ENCODE measurements around the gene REPIN1.

The REPIN1 gene

GRCh38 chr7:150377196-150377595 is 8.6 kb downstream of the REPIN1 start:
- no peak for DNase-seq
- Histone ChIP-seq H3K9me3 (no peaks in the 10 kb centered on the region), H3K27ac (no peak overlapping the region), H3K4me3 (no peak overlapping the region), H3K27me3 (no peaks in the 10 kb centered on the region), H3K4me1 (peaks cover 0 to 43% (median 14%) of the 10 kb centered on the region in 4 donors), H3K36me3 (peaks cover 19 to 26% (median 24%) of the 10 kb centered on the region in 3 donors)
- intact Hi-C loops (cut with DNase I; ENCODE audit: low total_unique reads), result no loop called here
- TF ChIP-seq, protein P1, sequence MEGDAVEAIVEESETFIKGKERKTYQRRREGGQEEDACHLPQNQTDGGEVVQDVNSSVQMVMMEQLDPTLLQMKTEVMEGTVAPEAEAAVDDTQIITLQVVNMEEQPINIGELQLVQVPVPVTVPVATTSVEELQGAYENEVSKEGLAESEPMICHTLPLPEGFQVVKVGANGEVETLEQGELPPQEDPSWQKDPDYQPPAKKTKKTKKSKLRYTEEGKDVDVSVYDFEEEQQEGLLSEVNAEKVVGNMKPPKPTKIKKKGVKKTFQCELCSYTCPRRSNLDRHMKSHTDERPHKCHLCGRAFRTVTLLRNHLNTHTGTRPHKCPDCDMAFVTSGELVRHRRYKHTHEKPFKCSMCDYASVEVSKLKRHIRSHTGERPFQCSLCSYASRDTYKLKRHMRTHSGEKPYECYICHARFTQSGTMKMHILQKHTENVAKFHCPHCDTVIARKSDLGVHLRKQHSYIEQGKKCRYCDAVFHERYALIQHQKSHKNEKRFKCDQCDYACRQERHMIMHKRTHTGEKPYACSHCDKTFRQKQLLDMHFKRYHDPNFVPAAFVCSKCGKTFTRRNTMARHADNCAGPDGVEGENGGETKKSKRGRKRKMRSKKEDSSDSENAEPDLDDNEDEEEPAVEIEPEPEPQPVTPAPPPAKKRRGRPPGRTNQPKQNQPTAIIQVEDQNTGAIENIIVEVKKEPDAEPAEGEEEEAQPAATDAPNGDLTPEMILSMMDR (IDR thresholded peaks at IDR 0.05), result no peak

DNA sequence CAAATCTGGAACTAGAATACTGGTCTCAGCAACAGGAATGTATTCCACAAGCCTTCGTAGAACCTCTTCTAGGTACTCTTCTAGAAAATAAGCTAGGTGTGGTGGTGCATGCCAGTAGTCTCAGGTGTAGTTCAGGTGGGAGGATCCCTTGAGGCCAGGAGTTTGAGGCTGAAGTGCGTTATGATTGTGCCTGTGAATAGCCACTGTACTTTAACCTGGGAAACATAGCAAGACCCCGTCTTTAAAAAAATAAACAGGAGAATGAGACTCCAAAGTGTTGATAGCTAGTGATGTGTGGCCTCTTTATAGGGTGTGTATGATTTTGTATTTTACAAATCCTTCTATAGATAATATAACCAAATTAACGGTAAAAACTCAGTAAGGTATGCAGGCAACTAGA is 9.0 kb downstream of the REPIN1 start:
- no peaks in the 10 kb centered on the region for H3K27me3 ChIP-seq
- H3K4me3 ChIP-seq, result no peak overlapping the region
- DNase-seq, result no peak
- no peaks in the 10 kb centered on the region for H3K9me3 ChIP-seq
- peaks cover 0 to 43% (median 14%) of the 10 kb centered on the region in 4 donors for H3K4me1 ChIP-seq
- TF ChIP-seq, protein P1 (IDR thresholded peaks at IDR 0.05), result no peak
- H3K36me3 ChIP-seq, result peaks cover 16 to 21% (median 19%) of the 10 kb centered on the region in 3 donors
- intact Hi-C loops (cut with DNase I; ENCODE audit: low total_unique reads), result no loop called here
- peak overlapping the region; percentile 88 for H3K27ac ChIP-seq

GRCh38 chr7:150378115-150378852 is 9.7 kb downstream of the REPIN1 start:
- no peaks in the 10 kb centered on the region for H3K27me3 ChIP-seq
- peaks cover 0 to 41% (median 12%) of the 10 kb centered on the region in 4 donors for H3K4me1 ChIP-seq
- H3K27ac ChIP-seq, result peak overlapping the region; percentile 88
- intact Hi-C loops (cut with DNase I; ENCODE audit: low total_unique reads), result no loop called here
- TF ChIP-seq, protein P1 (IDR thresholded peaks at IDR 0.05), result no peak
- peaks cover 9 to 15% (median 13%) of the 10 kb centered on the region in 3 donors for H3K36me3 ChIP-seq
- H3K4me3 ChIP-seq, result peak overlapping the region; percentile 82 to 96
- no peaks in the 10 kb centered on the region for H3K9me3 ChIP-seq
- peak in 1 of 2 donors; percentile 32 for DNase-seq

DNA sequence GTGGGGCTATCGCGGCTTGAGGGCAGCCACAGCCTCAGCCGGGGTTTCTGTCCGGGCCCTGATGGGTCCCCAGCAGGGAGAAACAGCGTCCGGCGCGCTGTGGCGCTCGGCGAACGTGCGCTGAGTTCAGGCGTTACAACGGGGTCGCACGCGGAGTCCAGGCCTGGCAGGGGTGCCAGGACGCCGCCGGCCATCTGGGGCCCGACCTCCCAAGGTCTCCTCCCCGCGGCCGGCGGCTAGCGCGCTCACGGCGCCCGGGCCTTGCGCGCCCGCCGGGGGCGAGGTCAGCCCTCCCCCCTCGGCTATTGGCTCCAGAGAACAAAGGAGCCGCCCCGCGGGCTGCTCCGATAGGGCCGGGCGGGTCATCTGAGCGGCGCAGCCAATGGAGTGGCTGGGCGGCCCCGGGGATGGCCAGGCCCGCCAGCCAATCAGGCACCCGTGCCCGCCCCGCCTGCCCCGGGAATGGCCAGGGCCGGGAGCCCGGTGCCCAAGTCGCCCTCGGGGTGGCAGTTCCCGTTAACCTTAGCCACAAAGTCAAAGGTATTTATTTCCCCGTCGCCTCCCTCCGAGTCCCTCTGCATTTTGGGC is 10.3 kb downstream of the REPIN1 start, which contains the start of gene ZNF775:
Gene ZNF775 (plus strand): TSS at position 478 of the 588 bp plus-strand sequence. CDS start 9,141 bp downstream, outside the sequence.
- TF ChIP-seq, protein P1 (IDR thresholded peaks at IDR 0.05), result peak in 1 of 2 experiments; percentile 24
- intact Hi-C loops (cut with DNase I; ENCODE audit: low total_unique reads), result no loop called here

DNA sequence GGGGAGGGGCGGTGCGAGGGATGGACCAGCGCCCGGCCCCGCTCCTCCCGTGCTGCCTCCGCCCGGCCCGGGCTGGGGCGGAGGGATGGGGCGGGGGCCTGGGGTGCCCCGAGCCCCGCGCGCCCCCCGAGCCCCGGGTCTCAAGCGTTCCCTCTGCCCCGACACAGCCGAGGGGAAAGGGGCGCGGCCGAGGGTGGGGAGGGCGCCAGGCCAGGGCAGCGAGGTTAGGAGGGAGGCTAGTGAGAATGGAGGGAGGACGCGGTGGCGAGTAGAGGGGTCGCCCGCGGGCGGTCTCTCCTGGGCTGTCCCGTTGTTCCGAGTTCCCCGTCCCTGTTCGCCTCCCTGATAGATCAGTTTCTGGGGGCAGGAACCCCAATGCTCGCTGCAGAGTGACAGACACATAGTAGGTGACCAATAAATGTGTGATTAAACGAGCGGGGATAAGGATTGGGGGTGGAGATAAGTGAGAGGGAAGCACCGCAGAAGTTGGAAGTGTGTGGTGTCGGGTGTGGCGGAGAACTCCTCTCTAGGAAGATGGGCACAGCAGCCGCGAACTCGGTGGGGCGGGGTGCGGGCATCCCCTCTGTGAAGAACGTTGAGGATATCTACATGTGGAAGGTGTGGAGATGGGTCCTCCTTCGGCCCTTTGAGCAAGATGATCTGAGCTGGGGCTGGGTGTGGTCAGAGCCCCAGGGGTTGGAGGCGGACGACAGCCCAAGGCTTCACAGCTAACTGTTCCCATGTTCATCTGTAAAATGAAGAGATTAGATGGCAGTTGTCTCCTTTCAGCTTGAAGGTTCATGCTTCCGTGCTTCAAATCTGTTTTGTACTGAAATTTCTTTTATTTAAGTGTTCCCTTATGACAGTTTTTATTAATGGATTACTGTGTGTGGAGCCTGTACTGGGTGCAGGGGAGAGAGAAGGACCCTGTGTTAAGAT is 11.1 kb downstream of the REPIN1 start:
- peak overlapping the region; percentile 88 for H3K27ac ChIP-seq
- no peaks in the 10 kb centered on the region for H3K9me3 ChIP-seq
- DNase-seq, result no peak
- peaks cover 0 to 41% (median 11%) of the 10 kb centered on the region in 4 donors for H3K4me1 ChIP-seq
- no peaks in the 10 kb centered on the region for H3K27me3 ChIP-seq
- H3K36me3 ChIP-seq, result peaks cover 0 to under 1% (median 0%) of the 10 kb centered on the region in 3 donors
- H3K4me3 ChIP-seq, result peak overlapping the region; percentile 82 to 96
- intact Hi-C loops (cut with DNase I; ENCODE audit: low total_unique reads), result loop anchor here (5.0 kb wide), 1 partner anchor 42 kb away; no protein-coding TSS in a partner anchor
- TF ChIP-seq, protein P1 (IDR thresholded peaks at IDR 0.05), result no peak

More for the DNA sequence above, 10.3 kb downstream of the REPIN1 start, which contains the start of gene ZNF775:
- Histone ChIP-seq H3K27ac (peak within 1 kb of the TSS; percentile 88), H3K9me3 (no peaks in the 10 kb centered on the region), H3K27me3 (no peaks in the 10 kb centered on the region), H3K4me1 (peaks cover 0 to 37% (median 11%) of the 10 kb centered on the region in 4 donors), H3K4me3 (peak within 1 kb of the TSS; percentile 82 to 96), H3K36me3 (peaks cover 3 to 8% (median 6%) of the 10 kb centered on the region in 3 donors)
- peak; percentile 96 to 98 for DNase-seq
